T-helper 22 cell (primary cell): Measurements from ENCODE around the gene NEK3.
"Not testable (repeated sequence)": the region's sequence is repeated elsewhere in the genome, so short reads cannot be mapped to it uniquely, and the experiment has no call there.

ENCODE experiments used
- DNase-seq: peaks from one replicate; pipeline ENCODE4 v3.0.0-alpha.2; 2020; ENCODE audit warnings: low read depth

Gene NEK3

DNA sequence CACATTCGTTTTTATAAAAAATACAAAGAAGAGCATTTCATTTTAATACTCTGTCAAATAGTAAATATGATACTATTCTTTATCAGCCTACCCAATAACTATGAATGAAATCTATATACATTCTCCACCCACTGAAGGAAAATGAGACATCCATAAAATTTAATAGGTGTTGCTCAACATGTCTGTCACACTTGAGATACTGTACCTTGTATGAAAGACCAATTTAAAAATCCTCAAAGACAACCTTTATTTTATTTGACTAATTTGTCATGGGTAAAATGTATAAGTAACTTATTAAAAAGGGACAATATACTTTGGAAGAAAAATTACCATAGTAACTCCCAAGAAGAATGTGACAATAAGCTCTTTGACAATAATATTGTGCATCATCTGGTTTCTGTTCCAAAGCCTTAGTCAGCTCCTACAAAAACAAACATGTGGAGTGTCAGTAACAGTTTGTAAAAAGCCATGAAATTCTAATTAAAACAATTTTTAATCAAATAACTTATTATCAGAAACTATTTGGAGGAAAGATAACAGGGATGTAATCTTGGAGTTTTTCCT is 11.5 kb upstream of the NEK3 start:
- DNase-seq: not testable (repeated sequence)

DNA sequence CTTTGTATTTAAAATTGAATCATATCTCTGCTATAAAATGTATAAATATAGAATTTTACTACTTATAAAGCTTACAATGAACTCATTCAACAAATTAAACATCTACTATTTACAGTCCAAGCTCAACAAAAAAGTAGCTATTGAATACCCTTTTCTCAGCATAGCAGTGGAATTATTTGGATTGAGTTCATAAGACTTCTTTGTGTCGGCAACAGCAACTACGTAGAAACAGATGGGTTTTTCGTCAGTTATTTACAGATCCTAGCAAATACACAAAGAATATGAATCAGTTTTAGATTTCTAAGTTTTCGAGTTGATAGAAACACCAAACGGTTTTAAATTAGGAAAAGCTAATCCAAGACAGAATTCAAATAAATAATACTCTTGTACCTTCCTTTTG is 10.4 kb upstream of the NEK3 start:
- DNase-seq: no peak

DNA sequence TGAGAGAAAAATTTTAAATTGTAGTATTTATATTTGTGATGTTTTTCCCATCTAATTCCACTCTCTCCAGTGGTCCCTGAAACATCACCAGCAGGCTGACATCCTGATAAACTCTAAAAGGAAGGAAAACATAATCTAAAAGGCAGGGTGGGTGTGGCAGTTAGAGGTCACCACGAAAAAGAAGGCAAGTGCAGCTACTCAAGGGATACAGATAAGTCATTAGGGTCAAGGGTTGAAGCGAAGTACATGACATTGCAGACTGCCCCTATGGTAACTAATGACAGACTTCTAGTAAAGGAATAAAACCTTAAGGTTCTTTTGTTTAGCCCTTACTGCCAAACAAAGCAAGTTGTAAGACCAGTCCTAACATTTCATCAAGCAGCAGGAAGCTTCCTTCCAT is 6.0 kb upstream of the NEK3 start:
- no peak for DNase-seq

DNA sequence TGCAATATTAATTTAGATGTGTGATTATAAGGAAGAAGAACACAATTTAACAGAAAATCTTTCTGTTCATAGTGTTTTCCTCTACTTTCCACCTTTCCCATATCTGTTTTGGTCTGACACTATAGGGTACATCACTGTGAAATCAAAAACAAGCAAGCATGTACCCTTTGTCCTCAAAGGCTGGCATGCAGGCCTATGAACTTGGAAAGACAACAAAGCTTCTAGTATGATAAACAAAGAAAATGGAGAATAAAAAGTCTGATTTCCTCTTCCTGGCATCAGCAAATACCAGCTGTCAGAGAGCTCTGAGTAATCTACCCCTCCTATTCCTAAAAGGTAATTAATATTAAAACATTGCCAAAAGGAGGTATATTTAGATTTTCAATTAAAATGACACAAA is 5.6 kb upstream of the NEK3 start:
- DNase-seq: no peak

DNA sequence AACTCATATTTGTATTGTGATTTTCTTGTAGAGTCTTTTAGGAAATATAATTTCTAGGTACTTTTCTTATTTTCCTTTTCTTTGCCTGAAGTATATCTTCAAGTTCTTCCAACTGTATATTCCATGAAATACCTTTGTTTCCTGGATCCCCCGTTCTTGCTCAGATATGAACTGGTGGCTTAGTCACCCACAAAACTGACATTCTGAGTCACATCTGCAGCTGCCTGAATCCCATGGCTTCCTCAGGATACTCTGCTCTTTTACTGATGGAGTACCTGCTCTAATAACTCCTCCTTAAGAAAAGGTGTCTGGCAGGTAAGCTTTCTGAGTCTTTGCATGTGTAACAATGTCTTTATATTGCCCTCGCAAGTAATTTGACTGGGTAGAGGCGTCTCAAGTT is 4.5 kb upstream of the NEK3 start:
- not testable (repeated sequence) for DNase-seq

DNA sequence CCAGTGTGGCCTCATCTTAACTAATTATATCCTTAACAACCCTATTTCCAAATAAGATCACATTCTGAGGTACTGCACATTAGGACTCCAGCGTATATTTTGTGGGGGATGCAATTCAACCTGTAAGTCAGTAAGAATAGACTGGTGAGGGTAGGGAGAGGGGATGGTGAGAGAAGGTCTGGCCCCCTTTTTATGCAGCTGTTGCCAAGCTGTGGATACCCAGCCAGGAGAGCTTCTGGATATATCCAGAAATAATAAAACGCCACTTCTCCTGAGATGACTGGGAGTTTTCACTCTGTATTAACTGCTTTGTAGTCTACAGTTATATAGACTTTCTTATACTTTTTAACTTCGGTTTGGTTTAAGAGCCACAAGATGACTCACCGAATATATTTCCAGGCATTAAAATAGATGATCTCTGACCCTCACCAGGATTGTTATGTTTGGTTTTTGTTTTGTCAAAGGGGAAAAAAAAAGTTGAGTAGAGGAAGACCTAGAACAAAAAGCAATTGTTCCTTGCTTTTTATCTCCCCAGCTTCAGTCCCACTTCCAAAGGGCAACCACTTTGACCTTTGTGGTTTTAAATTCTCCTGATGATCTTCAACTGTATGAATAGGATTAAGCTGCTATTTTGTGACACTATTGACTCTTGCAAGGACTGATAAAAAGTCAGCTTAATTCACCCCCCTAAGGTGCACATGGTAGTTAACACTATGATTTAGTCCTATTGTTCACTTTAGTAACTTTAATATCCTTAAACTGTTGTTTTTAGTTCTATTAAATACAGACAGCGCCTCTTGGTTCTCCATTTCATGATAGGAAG is 3.1 kb upstream of the NEK3 start:
- no peak for DNase-seq

DNA sequence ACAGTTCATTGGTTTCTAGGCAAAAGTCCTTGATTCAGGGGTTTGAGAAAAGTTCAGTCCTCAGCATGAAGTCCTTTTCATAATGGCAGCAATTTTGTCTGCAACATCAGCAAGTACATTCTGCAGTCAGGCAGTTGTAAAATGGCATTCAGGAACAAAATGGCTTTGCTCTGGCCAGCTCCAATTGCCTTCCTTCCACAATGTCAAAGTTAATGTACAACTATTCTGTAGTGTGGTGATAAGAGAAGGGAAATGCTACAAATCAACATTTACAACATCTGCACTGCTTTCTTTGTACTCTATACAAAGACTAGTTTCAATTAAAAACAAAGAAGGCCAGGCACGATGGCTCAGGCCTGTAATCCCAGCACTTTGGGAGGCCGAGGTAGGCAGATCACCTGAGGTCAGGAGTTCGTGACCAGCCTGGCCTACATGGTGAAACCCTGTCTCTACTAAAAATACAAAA is 1.8 kb upstream of the NEK3 start:
- DNase-seq: no peak

DNA sequence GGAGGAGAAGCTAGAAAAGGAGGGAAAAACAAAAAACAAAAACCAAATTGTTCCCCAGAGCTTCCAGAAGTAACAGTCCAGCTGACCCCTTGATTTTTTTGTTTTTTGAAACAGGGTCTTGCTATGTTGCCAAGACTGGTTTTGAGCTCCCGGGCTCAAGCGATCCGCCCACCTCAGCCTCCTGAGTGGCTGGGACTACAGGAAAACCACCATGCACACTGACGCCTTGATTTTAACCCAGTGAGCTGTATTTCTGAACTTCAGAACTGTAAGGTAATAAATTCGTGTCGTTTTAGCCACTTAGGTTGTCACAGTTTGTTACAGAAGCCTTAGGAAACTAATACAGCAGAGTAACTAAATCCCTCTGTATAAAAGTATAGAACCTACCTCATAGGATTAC is 1.1 kb upstream of the NEK3 start:
- no peak for DNase-seq

DNA sequence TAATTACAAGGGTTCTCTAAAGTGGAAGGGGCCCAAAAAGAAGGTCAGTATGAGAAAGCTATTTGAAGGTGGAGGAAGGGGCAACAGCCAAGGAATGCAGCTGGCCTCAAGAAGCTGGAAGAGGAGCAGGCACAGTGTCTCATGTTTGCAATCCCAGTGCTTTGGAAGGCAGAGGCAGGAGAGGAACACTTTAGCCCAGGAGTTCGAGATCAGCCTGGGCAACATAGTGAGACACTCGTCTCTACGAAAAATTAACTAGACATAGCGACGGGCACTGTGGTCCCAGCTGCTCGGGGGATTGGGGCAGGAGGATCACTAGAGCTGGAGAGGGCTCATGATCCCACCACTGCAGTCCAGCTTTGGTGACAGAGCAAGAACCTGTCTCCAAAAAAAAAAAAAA is 656 bp upstream of the NEK3 start:
- no peak for DNase-seq

DNA sequence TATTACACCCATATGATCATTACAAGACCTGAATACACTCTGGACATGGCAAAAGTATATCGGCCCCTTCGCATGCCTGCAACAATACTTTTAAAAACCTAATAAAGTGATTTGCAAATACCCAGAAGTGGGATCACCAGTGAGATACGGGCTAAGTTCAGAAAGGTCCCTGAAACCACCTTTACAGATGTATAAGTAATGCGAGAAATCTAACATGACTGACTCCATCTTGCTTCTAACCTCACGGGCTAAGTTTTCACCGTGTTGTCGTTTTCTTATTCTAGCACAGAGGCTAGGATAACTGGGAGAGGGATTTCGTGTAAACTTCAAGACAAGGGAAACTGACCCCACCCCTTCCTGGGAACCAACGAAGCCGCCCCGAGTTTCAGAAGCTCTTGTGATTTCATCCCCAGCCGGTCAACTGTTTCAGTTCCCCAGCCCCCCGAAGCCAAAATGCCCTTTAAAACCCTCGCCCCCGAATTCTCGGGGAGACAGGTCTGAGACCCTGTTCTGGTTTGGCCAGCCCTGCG is 703 bp downstream of the NEK3 start:
- DNase-seq: no peak

DNA sequence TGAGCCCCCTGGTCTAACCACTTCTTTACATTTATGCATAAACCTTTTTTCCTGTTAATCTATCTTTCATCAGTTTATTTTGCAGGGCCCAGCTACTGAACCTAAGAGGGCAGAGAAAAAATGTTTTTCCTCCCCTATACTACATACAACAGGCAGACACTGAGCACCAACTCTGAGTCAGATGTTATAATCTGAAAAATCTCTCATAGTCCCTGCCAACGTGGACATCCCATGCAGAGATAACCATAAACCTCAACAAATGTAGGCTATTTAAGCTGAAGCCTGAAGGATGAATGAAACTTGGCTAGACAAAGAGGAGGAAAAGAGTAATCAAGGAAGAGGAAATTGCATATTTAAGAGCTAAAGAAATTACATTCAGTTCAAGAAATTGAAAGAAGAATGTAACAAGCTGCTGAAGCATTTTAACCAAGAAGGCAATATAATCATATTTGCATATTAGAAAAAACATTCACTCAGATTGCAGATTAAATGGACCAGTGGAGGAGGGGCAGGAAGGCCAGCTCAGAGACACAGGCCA is 2.6 kb downstream of the NEK3 start:
- no peak for DNase-seq

DNA sequence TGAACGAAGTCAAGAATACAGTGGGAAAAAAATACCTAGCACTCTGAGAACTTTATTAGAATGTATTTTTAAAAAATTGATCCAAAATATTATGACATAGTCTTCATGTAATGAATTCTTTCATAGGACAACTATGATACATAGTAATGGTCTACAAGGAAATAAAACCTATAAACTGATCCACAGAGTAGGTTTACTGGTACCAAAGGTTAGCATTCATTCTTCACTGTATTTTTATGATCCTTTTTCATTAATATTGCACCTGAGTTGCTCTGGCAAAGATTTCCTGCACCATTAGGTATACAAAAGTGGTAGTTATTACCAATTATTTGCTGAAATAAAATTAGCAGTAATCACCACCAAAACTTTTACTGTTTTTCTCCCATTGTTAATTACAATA is 4.2 kb downstream of the NEK3 start:
- DNase-seq: no peak

DNA sequence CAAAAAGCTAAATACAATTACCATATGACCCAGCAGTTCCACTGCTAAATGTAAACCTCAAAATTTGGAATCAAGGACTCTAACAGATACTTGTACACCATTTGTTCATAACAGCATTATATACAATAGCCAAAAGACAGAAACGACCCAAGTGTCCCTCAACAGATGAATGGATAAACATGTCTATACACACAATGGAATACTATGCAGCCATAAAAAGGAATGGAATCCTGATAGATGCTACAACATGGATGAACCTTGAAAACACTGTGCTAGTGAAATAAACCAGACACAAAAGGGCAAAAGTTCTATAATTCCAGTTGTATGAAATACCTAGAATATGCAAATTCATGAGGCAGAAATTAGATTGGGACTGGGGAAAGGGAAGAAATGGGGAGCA is 12.2 kb downstream of the NEK3 start:
- no peak for DNase-seq

DNA sequence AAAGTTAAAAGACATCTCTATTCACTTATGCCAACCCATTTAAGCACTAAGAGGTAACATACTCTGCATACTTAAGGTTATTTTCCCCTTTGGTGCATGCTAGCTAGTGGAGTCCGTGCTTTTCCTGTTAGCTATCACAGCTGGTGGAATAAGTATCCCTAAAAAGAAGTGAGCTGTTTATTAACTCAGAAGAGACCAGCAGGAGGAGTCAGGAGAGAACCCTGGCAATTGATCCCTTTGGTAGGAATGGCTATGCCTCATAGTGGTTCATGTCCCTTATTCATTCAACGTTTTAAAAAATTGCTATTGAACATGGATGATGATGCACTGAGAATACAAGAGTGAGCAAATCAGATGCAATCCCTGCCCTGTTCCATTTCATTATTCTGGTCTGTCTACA is 18.1 kb downstream of the NEK3 start:
- DNase-seq: no peak

DNA sequence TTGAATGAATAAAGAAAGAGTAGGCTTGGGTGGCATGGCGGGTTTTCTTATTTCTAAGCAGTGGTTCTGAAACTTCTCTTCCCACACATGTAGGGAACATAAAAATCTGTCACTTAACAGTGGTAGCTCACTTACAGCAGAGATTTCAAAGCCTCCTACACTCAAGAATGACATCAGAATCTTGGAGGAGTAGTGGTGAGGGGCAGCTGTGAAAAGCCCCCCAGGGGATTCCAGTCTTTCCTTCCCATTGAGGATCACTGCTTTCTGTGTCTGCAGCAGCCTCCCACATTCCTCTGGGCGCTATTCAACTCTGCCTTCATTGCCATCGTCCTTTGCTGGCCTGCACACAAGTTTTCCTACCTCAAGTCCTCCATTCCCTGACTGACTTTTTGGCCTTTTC is 21.9 kb downstream of the NEK3 start:
- DNase-seq: no peak

DNA sequence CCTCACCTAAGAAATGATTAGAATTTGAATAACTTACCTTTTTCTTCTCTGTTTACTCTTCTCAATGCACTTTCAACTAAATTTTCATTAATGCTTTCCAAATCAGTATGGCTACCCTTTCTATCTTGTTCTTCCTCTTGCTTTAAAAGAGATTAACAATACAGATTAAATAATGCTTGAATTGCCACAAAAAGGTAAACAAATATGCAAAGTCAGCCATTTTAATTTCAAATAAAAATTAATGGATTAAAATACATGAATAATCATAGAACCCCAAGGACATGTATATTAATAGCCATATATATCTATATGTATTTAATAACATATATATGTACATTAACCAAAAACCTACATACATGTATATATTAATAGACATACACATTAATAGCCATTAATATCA is 22.6 kb downstream of the NEK3 start:
- no peak for DNase-seq

DNA sequence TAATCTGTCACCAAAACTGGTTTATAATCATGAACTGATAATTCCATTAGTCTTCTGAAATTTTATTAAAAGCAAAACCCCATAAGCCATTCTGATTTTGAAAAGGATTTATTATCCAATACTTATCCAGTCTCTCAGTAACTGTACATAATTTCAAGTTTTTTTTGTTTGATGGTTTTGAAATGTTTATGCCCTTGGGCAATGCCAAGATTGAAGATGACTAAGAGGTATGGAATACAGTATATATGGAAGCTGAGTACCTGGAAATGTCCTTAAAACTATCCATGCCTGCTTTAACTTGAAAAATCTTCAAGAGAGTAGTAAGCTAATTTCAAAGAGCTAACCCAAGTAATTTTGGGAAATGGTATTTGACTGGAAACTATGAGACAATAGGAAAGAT is 28.8 kb downstream of the NEK3 start:
- DNase-seq: no peak

DNA sequence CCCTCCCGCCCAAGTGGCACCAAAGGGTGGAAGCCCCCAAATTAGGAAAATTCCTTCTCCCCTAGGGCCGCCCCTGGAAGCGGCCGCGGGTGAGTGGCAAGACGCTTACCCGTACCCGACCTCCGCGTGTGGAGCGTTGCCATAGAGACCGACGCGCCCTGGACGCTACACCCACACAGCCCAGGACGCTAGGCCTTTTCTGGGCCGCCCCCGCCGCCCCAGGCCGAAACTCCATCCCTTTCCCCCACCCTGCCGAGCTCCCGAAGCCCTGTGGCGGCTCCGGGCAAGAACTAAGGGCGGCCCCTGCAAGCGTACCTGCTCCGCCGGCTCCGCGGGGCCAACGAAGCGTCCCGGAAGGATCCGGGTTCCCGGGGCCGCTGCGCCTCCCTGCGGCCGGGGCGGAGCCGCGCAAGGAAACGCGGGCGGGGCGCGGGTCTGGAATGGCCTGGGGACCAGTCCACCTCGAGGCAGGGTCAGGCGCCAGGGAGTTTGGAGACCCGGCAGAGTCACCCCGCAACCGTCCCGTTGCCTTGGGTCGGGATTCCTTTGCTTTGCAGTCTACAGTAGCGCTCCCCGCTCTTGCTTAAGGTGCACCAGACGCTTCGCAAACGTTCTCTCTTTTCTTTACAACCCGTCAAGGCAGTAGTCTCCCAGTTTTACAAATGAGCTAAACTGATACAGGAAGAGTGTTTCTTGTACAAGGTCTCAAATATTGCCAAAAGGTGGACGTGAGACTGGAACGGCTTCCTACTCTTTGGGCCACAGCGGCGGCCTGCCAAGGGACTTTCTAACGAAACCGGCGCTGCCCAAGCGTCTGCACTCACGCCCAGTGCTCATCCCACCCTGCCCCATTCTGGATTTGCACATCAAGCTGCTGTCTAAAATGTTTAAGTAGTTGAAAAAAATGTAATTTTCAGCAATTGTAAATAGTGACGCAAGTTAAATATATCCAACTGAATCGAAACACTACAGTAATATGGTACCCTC is 30.4 kb downstream of the NEK3 start, which contains the start of gene NEK5:
NEK5 (minus strand) TSS at position 360 of the 987 bp plus-strand sequence. CDS start 1,591 bp downstream, outside the sequence.
- DNase-seq: peak; percentile 11

DNA sequence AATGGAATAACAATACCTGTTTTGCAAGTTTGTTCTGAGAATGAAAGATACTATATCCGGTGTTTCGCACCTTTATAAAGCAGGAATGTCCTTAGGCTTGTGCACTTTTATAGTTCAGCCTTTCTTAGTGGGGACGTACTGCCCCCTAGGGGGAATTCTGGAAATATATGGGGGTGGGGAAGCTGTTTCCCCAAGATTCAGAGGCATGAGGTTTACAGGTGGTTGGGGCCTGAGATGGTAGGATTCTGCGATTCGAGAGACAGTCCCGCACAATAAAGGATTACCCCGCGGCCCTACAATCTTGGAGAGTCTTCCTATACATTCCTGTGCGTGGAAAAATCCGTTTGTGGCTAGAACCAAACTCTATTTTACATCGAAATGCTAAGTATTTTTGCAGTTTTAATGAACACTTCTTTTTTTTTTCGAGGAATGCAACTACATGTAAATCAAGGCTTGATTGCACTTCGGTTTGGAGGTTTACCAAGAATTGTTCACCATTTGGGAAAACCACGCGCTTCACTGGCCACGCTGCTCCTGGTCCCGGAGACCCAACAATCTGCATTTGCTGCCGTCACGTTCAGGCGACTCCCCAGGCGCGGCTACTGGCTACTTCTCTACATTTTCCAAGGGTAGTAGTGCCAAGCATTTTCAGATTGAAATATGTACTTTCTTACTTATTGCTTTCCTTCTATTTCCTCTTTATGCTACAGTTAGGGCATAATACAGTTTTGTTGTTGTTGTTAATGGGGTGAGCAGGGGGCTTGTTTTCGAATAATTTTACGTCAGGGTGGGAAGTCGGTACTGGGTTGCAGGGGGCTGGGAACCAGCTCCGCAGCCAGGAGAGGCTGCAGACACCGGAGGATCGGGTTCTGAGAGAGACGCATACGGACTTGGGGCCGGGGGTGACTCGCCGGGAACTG is 31.4 kb downstream of the NEK3 start:
- DNase-seq: peak; percentile 12

DNA sequence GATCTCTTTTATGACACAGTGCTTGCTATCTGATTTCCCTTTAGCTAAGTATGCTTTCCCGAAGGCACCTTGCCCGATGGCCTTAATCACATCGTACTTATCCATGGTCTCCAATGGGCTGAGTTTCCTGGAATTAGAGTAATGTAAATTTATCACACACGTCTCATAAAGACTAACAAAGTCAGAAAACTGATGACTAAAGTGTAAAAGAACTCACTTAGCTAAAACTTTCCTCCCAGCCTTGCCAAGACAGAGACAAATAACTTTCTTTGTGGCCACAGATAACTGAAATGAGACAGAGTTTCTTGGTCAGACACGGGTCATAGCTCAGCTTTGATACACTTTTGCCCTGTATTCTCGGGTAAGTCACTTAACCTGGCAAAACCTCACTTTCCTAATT is 32.0 kb downstream of the NEK3 start:
- DNase-seq: no peak

DNA sequence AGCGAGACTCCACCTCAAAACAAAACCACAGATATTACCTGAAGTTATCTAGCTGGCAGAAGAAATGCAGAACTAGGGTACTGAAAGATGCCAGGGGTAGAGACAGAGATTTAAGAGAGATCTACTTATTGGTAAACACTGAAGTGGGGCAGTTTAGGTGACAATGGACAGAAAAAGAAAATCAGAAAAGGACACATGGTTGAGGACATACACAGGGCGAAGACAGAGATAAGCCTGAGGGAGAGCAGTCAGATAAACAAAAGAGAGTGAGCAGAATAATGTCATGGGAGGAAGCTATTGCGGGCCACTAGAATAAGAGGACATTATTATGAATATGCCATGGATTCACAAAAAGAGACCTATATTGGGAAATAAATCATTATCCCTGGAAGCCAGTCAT is 33.9 kb downstream of the NEK3 start:
- DNase-seq: no peak
